8988T (cell line): ENCODE data around the gene SMPD3.

Source experiments
- DNase-seq: peaks from one replicate; pipeline ENCODE4 v3.0.0; 2011

The SMPD3 gene

DNA sequence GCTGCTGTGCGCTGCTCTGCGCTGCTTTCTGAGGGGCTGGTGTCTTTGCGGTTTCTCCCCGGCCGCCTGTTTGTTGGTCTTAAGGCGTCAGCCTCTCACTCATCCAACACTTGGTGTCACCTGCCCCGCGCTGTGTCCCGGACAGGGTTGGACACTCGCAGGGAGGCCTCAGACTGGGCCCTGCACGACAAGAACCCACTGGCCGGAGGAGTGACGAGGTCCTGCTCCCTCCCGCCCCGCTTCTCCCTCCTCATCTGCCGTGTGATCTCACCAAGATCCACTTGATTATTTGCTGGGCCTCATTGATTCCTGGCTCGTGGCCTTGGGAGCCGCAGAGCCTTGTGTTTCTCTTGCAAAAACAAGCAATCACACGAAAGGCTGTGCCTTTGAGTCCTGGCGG, 80.9 kb downstream of the SMPD3 start:
- no peak for DNase-seq

DNA sequence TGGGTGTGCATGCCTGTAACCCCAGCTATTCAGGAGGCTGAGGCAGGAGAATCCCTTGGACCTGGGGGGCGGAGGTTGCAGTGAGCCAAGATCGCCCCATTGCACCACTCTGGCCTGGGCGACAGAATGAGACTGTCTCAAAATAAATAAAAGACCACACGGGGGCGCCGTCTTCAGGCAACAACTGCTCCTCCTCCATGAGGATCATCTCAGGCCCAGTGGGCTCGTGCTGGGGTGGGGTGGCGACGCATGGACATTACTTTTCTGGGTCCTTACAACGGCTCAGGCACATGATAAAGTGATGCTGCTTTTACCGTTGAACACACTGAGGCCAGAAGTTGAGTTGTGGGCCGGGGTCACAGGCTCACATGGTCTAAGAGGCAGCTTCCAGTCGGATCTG, 81.3 kb downstream of the SMPD3 start:
- DNase-seq, result peak; percentile 95

DNA sequence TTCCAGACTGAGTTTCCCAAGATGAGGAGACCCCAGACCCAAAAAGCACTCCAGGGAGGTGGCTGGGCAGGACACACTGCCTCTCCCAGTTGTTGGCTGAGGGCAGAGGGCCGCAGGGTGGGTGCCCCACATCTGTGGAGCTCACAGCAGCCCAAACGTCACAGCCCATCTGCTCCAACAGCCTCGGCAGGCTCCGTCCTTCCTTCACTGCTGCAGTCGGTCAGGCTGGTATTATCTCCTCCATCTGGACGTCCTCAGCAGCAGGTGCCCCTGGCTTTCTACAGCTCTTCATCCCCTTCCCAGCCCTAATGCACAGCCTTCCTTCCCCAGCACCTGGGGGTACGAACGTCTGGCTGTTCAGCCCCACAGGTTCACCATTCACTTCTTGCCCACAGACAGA, 82.2 kb downstream of the SMPD3 start:
- no peak for DNase-seq

DNA sequence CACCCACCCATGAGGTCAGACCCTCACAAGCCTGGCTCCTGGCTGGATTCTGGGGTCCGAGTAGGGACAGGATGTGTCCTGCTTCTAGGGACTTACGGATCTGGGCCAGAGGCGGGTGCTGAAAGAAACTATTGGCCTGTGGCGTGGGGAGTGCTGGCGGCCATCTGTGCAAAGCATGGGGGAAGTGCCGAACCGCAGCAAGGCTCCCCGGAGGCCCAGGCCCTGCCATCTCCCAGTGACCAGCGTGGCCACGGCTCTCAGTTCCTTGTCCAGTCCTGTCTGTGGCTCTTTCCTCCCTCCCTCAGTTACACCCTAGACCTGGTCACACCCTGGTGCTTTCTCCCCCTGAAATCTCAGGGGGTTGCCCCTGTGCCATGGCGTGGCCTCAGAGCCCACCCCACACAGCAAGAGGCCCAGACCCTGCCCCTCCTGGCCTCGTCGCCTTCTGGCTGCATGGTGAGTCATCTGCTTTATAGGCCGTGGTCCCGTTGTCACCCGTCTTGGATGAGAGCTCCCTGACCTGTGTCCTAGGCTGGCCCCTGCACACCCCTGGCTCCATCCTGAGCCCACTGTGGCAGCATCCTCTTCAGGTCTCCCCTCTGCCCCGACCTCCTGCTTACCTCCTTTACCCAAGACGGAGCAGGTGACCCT, 83.0 kb downstream of the SMPD3 start:
- no peak for DNase-seq

DNA sequence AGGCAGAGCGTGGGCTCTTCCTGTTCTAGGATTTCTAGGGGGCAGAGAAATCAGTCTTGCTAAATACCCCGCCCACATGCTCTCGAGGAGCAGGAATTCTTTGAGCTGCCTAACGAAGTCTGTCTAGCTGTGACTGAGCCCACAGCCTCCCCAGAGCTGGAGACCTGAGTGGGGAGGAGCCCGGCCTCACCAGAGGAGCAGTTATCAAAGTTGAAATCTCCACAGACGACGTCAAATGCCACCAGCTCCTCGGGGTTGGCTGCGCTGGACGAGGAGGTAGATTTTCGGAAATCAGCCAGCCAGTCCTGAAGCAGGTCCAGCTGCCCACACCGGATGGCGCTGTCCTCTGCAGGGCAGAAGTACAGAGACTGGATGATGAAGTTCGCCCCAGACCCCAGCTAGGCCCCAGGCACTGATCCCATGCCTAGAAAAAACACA, 83.7 kb downstream of the SMPD3 start:
- no peak for DNase-seq

DNA sequence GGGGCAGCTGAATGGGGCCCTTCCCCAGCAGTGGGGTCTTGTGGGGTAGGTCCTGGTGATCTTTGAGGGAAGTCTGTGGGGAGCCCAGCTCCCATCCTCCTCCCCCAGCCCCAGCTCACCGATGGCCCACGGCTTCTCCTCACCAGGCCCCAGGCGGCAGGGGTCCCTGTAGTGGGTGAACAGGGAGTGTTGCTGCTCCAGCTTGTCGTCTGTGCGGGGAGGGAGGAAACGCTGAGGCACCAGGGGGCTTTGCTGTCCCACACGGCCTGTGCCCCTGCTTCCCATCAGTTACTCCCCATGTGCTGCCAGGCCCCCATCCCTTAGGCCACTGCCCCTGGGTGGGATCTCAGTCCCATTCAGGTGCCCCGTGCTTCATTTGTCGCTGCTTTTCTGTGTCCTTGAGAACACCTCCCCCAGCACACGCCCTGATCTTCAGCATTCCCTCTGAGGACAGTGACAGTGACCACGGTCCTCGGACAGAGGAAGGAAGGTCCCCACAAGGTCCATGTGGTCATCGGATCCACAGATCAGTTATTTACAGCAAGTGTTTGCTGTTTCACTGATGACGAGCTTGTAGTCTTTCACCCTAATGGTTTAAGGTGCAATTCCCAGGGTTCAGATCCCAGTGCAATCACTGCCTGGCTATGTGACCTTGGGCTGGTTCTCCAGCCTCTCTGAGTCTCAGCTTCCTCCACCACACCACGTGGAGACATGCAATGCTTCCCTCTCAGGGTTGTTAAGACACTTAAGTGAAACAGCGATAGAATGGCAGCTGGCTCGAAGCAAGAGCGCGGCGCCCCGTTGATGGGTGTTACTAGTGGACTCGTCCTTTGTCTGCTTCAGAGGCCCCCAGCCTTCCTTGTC, 84.4 kb downstream of the SMPD3 start:
- DNase-seq, result no peak

DNA sequence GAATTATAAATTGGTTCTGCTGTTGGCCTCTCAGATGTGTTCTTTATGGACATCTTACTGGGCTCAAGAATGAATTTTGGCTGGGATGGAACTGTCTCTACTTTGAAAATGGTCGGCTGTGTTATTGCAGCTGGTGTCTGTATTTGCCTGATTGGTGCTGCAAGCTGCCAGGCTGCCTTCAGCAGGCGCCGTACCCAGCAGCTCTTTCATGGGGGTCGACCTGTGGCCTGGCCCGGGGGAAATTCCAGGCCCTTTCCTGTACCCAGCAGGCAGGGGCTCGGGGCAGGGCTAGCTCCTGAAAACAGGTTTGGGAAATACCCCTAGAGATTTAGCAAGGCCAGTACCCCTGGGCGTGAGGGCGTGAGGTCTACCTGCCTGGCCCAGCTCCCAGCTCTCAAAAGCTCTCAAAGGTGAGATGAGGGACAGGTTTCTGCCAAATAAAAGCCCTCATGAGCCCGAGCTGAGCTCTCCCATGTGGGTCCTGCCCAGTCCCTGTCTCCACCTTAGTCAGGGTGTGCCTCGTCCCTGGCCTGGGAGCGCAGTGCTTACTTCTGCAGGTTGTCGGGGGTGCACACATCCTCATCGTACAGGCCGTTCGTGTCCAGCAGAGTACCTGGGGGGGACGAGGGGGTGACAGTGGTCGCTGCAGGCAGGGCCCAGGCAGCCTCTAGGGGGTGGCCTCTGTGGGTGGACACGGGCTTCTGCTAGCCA, 85.2 kb downstream of the SMPD3 start:
- no peak for DNase-seq

DNA sequence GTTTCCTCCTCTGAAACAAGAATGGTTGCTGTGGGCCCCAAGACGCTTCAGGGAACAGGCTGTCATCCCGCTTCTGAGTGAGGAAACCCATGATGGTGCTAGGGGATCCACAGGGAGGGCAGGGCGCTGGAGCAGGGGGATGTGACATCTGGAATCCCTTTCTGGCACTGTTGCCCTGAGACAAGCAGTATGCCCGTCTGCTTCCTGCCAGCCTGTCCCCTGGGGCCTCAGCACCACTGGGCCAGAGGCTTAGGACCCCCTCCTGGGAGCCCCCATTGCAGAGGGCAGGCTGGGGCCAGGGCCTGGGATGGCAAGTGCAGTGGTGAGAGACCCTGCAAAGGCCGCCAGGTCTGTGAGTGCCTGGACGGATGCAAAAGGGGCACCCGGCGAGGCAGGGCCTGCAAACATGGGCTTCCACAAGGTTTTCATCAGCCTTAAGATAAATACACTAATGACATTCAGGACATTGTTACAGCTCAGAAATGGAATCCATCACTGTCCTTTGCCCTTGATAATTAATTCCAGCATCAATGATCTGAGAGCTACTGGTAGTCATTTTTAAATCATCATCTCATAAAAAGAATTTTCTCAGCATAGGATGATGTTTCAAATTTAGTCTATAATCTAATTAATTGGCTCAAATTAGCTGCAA, 85.9 kb downstream of the SMPD3 start:
- DNase-seq, result no peak

DNA sequence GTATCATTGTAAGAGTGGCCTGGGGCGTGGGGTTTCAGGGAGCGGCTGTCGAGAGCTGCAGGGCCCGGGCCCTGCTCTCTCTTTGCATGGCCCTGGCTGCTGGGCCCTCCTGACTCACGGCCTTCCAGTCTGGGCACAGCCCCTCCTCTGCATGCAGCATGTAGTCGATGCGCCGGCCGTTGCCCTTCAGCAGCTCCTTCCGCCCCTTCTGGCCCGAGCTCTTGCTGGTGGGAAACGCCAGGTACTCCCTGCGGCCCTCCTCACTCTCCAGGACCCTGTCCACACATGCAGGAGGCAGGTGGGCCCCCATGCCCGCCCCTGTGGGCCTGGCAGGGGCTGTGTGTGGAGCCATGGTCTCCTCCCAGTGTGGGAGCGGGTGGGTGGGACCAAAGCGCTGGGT, 86.8 kb downstream of the SMPD3 start:
- no peak for DNase-seq

DNA sequence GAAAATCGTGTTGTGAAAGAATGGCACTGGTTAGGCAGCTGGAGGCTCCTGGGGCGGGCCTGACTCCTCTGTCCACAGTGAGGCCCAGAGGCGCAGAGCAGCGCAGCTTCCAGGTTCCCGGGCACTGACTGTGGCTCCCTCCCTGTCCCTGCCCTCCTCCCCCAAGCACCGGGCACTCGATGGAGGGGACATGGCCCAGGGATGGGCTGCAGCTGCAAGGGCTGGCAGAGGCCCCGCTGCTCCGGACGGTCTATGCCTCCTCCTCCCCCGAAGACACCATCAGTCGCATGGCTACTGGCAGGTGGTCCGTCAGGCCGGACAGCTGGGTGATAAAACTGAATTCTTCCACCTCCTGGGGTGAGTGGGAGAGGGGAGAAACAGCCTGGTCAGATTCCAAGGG, 87.4 kb downstream of the SMPD3 start:
- no peak for DNase-seq

DNA sequence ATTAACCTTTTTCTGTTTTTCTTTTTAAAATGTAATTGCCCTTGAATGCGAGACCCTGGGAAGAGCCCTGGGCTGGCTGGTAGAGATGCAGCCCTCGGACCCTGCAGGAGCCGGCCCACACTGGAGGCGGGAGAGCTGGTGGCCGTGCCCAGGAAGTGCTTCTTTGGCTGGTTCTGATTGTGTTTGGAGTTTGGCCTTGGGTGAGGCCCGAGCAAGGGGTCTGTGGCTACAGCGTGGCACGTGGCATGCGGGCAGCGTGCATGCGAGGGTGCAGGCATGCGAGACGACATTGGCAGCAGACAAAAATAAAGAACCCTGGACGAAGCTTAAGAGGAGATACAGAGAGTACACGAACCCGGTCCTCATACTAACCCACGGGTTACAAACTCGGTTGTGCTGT, 87.8 kb downstream of the SMPD3 start:
- no peak for DNase-seq

DNA sequence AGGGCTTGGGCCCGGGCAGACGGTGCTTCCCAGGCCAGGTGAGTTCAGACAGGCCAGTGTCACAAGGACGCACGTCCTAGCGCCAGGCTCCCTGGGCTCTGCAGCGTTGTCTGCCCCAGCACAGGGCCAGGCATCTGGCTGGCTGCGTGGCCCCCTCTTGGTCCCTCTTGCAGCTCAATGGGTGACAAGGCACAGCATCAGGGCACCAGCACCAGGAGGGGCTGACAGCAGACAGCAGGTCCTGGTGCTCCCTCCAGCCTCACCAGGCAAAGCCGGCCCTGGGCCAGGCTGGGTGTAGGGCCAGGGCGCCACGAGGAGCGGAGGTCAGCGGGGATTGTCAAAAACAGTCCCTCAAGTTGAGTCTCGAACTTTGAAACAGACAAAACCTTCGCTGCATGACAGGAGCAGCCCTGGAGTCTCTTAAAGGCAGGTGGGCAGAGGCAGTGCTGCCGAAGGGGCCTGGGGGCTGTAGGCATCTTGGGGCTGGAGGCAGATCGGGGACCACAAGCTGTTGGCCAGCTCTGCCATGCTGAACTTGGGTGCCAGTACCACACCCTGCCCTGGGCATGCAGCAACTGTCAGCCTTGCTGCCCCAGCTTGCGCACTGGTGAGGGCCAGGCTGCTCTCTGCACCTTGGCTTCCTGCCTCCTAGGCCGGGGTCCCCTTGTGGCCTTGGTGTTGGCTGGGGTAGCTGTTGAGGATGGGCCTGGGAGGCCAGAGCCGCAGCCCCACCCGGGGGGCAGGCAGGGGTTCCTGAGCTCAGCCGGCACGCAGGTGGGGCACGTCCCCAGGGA, 88.7 kb downstream of the SMPD3 start:
- no peak for DNase-seq

DNA sequence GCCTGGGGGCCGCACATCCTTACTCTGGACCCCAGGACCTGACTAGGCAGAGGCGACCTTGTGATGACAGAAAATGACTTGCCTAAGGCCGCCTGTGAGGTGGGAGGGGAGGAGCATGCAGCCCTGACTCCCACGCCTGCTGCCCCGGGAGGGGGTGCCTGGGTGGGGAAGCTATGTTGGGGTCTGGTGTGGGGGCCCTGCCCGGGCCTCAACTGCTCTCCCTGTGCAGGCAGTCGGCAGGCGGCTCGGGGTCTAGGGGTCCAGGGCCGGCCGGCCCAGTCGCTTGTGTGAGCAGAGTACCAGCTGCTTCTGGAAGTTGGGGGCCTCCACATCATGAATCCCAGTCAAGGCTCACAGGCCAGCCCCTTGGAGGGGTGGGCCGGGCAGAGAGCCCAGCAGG, 89.4 kb downstream of the SMPD3 start:
- DNase-seq, result no peak

DNA sequence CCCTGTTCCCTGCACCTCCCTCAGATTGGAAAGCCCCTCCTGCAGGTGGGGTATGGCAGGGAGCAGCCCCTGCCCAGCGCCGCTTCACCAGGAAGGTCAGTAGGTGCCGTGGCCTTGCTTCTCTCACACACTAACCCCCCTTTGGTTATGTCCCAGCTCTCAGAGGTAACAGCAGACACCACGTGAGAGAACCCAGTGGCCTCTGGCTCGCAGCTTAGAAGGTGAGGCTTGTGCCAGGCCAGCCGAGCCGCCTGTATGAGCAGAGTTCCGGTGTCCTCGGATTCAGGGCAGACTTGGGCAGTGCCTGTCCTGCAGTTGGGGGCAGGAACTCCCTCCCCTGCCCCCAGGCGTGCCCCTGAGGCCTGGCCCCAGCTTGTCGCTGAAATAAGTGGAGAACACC, 90.4 kb downstream of the SMPD3 start:
- DNase-seq, result no peak

DNA sequence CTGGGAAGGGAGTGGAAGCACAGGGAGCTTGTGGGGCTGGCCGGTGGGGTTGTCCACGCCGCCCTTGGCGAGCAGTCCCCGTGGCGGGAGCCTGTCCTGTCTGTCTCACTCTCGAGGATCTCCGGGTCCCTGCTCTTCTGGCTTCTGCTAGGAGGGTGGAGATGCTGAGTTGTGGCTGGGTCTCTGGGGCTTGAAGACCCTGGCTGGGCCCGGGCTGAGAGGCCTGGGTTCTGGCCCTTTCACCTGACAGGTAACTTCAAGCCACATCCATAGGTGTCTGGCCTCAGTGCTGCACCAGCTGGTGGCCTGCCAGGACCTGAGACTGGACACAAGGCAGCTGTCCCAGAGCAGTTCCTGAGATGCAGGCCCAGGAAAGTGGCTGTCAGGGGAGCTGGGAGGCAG, 90.8 kb downstream of the SMPD3 start:
- DNase-seq, result no peak

DNA sequence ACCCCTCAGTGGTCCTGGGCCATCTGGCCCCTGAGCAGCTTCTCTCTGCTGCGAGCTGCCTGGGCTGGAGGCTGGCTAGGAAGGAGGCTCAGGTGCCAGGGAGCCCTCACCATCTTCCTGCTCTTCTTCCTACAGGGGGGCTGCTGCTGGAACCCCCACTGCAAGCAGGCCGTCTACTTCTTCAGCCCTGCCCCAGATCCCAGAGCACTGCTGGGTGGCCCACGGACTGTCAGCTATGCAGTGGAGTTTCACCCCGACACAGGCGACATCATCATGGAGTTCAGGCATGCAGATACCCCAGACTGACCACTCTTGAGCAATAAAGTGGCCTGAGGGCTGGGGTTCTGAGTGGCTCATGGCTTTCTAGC, 91.4 kb downstream of the SMPD3 start:
- no peak for DNase-seq

DNA sequence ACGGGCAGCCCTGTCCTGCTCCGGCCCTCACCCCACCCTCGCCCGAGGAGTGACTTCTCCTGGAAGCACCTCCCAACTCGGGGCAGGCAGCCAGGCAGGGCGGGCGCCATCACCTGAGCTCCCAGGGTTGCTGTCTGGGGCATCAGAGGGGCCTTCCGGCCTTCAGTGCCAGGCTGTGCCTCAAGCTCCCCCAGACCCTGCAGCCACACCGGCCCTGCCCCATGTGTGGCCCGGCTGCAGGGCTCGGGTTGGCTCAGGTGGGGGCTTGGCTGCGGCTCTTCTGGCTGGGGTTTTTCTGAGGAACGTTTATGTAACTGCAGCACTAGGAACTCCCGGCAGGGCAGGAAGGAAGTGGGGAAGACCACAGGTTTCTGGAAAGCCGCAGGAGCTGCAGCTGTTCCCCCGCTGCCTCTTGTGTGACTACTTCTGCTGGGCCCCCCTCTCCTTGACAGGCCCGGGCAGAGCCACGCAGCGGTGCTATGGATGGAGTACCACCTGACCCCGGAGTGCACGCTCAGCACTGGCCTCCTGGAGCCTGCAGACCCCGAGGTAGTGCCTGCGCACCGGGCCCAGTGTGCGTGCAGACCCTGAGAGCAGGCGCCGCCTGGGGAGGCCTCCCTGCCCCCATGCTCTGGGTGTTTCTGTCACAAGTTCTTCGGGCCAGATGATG, 91.9 kb downstream of the SMPD3 start:
- DNase-seq, result no peak

DNA sequence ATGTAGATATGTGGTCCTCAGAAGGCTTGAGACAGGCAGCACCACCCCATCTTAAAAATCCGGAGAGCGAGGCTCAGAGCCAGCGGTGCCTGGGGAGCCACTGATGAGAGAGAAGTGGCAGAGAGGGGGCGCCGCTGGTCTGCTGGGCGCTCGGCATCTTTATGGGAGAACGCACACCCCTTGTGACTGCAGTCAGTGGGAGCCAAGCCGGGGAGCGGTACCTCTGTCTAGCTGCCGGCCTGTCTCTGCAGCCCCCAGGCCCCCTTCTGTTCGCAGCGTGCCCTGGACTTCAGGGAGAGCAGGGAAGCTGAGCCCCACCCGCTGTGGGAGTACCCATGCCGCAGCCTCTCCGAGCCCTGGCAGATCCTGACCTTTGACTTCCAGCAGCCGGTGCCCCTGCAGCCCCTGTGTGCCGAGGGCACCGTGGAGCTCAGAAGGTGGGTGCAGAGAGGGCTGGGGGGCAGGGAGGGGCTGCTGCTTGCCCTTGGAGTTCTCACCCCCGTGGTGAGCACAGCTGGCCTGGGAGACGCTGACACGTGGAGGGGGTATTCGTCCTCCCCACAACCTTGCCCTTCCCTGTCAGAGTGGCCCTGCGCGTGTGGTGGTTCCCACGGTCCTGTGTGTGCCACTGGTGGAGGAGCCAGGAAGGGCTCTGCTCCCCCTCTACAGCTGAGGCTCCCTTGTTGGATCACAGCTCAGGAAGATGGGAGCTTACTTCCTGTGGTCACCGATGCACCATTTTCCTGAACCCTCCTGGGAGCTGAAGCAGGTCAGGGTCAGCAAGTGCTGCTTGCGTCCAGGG, 92.7 kb downstream of the SMPD3 start:
- peak; percentile 22 for DNase-seq

DNA sequence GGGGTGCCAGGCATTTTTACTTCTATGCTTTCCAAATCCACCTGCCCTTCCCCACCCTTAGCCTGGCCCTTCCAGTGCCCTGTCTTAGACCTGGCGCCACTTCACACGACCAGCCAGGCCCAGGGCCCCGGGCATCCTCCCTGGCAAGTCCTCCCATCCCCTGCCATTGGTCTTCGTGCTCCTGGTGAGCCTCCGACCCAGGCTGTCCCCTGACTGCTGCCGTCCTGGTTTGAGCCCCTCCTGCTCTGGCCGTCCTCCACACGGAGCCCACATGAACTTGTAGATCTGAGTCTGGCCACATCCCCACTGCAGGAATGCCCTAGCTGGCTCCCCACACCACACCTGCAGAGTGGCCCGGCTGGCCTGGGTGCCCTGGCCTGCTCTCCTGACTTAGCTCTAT, 93.5 kb downstream of the SMPD3 start:
- DNase-seq, result no peak

DNA sequence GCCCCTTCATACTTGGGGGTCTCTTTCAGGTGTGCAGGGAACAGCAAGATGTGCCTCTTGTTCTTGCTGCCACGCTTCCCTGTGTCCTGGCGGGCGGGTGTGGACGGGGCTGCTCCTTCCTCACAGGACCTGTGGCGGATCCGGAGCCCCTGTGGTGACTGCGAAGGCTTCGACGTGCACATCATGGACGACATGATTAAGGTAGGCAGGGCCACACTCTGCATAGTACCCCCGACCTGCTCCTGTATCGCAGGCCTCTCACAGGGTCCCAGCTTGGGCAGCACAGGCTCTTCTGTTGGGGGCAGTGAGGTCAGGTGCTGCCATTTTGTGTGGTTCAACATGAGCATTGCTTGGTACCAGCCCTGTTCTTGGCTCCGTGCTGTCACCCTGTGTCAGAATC, 94.9 kb downstream of the SMPD3 start:
- no peak for DNase-seq

DNA sequence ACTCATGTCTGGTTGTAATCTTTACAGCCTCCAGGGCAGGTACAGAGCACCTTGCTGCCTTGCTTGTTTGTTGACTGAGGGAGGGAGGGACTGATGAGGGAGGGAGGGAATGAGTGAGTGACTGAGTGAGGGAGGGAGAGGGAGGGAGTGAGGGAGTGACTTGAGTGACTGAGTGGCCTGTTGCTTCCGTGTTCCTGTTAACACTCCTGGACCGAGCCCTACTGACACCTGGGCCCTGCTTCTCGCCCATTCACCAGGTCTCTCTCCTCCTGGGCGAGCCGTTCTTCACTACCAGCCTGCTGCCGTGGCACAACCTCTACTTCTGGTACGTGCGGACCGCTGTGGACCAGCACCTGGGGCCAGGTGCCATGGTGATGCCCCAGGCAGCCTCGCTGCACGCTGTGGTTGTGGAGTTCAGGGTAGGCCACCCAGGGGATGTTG, 96.3 kb downstream of the SMPD3 start:
- no peak for DNase-seq
